Measurements from ENCODE around the gene ATP6V0D1.

DNA sequence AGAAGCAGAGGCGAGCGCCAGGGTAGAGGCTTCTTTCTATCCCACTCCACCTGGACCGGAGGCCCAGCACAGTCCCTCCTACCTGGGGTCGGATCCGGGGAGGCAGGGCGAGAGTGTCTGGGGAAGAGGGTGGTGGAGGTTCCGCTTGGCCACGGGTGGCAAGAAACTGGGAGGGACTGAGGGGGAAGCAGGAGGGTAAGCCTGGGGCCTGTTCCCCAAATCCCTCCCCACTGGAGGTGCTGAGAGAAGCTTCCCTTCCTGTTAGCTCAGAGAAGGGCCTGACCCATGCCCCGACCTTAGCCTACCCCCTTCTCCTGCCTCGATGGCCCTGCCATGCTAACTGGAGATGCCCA, 85.9 kb downstream of the ATP6V0D1 start:
- TF ChIP-seq ZBTB1 (tag by site-specific recombination; IDR thresholded peaks at IDR 0.05) (no peak), ZNF266 (tag by site-specific recombination; IDR thresholded peaks at IDR 0.05; ENCODE audit: low read depth) (no peak), YY2 (tag by site-specific recombination; IDR thresholded peaks at IDR 0.05) (no peak), SP2 (tag by site-specific recombination; IDR thresholded peaks at IDR 0.05) (peak; percentile 31), ZEB2 (tag by site-specific recombination; IDR thresholded peaks at IDR 0.05) (no peak), ZNF423 (tag by site-specific recombination; IDR thresholded peaks at IDR 0.05) (no peak), ZNF488 (tag by site-specific recombination; IDR thresholded peaks at IDR 0.05) (no peak), ZNF791 (tag by site-specific recombination; IDR thresholded peaks at IDR 0.05) (no peak), ZNF670 (tag by site-specific recombination; IDR thresholded peaks at IDR 0.05; ENCODE audit: low read depth) (no peak), ZNF26 (tag by site-specific recombination; IDR thresholded peaks at IDR 0.05) (no peak), ZNF530 (tag by site-specific recombination; IDR thresholded peaks at IDR 0.05; ENCODE audit: low read depth) (no peak), SCRT2 (tag by site-specific recombination; IDR thresholded peaks at IDR 0.05) (no peak), ZNF654 (tag by site-specific recombination; IDR thresholded peaks at IDR 0.05; ENCODE audit: low read depth) (no peak)
- TF ChIP-seq, protein P1, sequence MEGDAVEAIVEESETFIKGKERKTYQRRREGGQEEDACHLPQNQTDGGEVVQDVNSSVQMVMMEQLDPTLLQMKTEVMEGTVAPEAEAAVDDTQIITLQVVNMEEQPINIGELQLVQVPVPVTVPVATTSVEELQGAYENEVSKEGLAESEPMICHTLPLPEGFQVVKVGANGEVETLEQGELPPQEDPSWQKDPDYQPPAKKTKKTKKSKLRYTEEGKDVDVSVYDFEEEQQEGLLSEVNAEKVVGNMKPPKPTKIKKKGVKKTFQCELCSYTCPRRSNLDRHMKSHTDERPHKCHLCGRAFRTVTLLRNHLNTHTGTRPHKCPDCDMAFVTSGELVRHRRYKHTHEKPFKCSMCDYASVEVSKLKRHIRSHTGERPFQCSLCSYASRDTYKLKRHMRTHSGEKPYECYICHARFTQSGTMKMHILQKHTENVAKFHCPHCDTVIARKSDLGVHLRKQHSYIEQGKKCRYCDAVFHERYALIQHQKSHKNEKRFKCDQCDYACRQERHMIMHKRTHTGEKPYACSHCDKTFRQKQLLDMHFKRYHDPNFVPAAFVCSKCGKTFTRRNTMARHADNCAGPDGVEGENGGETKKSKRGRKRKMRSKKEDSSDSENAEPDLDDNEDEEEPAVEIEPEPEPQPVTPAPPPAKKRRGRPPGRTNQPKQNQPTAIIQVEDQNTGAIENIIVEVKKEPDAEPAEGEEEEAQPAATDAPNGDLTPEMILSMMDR (tag by site-specific recombination; IDR thresholded peaks at IDR 0.05), result no peak
